NCI-H1694 treated with DMSO at 0.1 percent for 48 hours (cell line): ENCODE results near the gene CCL15.

Experiments
- DNase-seq: peaks from one replicate; lab custom pipeline; 2025; lab: John Stamatoyannopoulos, UW

CCL15 gene

DNA sequence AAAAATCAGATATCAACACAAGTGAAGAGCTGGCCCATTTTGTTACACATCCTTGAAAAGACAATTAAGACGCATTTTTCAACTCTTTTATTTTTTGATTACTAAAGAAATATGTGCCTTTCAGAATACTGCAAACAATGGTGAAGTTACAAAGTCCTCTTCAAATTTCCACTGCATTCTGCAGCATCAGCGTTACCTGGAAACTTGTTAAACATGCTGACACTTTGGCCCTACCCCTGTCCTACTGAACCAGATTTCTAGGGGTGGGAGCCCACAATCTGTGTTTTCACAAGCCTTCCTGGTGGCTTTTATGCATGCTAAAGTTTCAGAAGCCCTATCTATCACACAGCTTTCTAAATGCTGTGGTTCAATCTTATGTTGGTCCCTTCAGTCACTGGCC lies 10.3 kb downstream of the CCL15 start:
- no peak for DNase-seq

DNA sequence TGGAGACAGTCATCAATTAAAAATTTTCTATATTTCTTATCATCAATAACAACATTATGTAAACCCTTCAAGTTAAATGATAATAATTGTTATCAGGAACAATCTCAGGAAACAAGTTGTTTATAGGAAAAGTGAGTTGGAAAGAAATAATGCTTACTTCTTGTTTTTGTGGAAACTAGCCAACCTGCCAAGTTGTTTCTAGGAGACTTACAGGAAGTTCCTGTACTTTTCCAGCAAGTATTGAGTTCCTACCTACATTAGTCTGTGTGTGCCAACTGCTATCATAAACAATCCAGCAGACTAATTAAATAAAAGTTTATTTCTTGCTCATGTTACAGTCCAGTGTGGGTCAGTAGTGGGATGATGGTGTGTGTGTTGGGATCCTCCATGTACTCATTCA lies 13.2 kb downstream of the CCL15 start:
- no peak for DNase-seq

DNA sequence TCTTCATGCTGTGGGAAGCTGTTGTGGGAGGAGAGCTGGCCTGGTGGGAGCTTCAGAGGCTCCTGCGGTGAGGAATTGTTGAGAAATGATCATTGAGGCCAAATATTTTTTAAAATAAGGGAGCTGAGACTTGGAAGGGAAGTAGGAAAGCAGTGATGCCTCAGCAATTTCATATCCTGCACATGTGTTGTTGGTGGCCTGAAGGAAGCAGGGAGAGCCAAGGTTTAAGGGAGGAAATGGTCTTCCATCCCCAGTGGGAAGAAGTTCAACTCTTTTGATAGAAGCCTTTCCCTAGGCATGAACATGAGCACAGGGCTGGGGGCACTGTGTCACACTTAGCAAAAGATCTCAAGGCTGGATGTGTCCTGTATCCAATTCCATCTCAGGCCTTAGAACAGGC lies 14.7 kb downstream of the CCL15 start, which contains the start of gene CCL14:
Gene CCL14 (minus strand): TSS at position 87 of the 400 bp plus-strand sequence. CDS start 80 bp downstream, at position 7.
- no peak for DNase-seq

DNA sequence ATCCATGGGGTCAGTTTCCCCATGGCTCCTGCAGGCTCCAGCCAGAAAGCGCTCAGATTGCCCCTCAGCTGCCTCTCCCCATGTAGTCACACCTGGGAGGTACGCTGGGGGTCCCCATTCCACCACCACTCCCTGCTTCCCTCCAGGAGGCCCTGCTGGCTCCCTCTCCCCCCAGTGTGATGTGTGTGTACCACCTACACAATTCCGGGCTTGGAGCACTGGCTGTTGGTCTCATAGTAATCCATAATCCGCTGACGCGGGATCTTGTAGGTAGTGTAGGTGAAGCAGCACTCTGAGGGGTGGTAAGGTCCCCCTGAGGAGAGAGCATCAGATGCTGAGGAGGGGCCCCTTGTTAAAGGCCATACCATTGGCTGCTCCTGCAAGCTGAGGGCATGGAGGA lies 17.2 kb downstream of the CCL15 start:
- no peak for DNase-seq

DNA sequence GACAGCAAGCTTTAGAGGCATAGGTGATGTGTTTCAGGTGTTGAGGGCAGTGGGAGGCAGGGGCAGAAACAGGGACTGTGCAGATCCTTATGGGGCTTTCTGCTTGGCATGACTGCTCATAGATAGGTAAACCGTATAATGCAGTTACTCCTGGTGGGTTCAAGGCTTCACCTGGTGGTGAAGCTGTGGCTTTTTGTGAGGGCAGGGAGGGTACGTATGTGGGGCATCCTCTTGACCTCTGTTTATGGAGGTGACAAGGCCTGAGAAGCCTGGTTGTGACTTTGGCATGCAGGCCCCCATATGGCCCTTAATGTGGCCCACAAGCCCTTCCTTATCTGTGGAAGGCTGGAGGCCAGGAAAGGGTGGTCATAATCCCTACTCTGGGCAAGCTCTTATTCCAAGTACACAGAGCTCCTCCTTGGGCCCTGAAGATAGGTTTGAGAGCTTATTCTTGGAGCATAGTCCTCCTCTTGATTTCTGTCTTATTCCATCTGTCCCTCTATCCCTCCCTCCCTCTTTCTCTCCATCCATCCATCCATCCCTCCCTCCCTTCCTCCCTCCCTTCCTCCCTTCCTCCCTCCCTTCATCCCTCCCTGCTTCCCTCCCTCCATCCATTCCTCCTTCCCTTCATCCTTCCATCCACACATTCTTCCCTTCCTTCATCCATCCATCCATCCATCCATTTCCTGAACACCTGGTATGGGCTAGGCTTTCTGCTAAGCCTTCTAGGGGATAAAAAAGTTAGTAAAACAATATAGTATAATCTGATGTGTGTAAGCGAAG lies 18.8 kb downstream of the CCL15 start:
- DNase-seq, result no peak

DNA sequence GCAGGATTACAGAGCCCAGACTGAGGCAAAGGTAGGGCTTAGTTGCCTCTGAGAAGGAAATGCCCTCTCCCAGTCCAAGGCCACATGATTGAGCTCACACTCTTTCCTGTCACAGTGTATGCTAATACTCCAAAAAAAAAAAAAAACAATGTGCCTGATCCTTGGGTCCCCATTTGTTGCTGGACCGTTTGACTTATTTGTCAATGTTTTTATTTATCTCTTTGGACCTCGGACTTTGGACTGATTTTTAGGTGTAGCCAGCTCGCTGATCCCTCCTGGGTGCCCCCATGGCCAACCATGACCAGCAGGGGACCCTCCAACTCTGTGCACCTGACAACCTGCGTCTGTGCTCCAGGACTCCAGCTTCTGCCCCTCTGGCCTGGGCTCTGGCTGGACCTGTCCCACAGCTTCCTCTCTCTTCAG lies 19.4 kb downstream of the CCL15 start:
- DNase-seq, result no peak

DNA sequence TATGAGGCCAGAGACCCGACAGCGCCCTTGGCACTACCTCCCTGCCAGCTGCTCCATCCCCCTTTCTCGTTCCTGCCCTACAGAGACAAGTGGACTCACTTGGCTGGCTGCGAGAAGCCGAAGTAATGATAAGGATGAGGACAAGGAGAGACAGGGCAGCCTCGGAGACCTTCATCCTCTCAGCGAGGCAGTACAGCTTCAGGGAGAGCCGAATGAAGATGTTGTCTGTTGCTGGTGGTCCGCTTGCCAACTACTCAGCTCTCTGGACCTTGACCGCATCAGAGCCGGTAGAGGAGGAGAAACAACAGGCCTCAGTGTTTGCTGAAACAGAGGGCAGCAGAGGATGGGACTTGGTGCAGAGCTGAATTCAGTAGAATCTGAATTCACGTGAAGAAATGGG lies 20.1 kb downstream of the CCL15 start, which contains the start of gene CCL16:
Gene CCL16 (minus strand): TSS at position 252 of the 400 bp plus-strand sequence. CDS start 77 bp downstream, at position 175.
- no peak for DNase-seq

DNA sequence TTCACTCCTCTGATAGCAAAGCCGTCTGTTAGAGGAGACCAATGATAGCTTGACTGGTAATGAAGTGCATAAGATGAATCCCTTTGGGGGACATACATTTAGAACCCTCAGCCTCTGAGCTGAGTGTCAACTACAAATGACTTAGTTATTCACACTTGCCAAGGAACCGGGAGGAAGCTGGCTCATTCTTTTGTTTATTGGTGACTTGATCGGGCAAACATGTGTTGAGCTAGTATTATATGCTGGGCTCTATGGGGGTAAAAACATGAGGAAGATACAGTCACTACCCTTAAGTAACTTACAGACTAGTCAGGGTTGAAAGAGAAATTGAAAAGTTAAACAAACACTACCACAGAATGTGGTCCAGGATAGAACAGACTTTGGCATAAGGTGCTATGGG lies 23.0 kb downstream of the CCL15 start:
- DNase-seq, result no peak

DNA sequence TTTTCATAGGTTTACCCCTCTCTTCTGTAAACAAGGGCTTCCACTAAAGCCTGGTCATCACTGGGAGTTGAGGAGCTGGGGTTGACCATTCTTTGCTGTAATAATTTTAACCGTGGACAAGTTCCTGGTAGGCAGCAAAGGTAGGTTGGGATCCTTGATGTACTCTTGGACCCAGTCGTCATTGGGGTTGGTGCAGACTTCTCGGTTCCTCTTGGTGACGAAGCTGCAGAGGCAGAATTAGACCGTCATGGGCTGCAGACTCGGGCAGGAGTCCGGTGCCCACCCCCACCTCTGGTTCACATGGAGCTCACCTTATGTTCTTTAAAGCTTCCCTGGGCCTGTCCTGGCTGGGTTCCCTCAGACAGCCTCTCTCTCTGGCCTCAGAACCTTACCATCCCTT lies 23.8 kb downstream of the CCL15 start:
- no peak for DNase-seq

DNA sequence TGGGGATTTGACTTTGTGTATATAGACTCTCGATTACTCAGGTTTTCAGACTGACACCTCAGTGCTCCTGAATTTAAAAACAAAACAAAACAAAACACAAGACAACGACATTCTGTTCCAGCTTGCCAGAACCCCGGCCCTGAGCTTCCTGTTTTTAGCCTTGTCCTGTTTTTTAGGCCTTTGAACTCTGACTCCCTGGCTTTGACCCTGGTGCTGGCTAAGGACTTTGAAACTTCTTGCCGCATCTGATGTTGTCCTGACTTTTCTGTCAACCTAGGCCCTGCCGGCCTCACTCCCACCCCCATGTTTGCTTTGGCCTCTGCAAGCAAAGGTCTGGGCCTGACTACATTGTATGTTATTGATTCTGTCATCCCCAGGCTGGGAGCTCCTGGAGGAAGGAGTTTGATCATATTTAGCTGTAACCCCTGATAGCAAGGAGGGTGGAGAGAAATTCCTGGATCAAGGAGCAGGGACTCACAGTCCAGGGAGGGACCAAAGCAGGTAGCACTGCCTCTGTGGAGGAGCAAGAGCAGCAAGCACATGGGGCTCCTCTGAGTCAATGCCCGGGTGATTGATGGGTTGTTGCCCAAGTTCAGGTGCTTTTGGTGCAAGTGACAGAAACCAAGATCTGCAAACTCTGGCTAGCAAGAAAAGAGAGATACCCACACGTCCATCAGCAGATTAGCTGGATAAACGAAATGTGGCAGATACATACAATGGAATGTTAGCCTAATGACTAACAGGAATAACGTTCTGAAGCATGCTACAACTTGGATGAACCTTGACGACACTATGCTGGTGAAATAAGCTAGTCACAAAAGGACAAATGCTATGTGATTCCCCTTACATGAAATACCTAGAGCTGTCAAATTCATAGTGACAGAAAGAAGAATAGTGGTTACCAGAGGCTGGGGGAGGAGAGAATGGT lies 27.8 kb downstream of the CCL15 start:
- no peak for DNase-seq

DNA sequence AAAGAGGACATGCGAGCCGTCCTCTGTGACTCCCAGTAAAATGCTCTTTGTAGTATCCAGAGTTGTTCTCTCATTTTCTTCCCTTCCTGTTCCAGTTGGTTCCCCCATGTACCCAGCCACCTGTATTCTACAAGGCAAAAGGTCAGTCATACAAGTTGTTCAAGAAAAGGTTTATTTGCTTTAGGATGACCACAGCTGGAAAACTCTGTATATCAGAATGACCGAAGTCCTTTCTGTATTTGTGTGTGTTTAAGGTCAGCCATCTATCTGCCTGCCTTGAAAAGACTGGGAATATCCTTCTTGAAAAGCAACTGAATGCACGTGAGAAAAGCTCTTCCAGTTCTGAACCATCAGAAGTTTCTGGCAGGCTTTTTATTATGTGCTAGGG lies 28.4 kb downstream of the CCL15 start:
- DNase-seq, result no peak

DNA sequence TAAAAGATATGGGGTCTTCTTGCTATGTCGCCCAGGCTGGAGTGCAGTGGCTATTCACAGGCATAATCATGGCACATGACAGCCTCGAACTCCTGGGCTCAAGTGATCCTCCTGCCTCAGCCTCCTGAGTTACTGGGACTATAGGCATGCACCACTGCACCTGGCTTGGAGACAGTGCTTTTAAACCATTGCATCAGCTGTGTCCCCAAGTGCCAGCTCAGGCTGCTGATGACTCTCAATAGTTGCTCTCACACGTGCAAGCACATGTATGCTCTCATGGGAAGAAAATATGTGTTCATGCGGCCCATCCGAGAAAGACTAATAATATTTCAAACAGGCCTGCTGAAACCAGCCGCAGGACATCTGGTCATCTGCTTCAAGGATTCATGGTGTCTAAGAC lies 28.8 kb downstream of the CCL15 start:
- no peak for DNase-seq

DNA sequence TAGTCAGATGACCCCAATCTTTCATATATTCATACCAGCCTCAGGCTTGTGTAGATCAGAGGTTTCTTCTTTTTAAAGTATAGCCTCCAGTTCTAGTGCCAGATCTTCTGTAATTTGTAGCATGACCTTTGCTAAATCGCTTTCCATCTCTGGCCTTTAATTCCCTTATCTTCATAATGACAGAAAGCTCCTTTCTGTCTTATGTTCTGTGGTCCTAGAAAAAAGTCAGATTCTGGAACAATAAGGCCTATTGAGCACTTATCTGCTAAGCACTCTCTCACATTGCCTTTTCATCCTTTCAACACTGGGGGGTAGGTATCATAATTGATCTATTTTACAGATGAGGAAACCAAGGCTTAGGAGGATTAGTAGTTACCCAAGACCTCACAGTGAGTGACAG lies 29.3 kb downstream of the CCL15 start:
- DNase-seq, result no peak

DNA sequence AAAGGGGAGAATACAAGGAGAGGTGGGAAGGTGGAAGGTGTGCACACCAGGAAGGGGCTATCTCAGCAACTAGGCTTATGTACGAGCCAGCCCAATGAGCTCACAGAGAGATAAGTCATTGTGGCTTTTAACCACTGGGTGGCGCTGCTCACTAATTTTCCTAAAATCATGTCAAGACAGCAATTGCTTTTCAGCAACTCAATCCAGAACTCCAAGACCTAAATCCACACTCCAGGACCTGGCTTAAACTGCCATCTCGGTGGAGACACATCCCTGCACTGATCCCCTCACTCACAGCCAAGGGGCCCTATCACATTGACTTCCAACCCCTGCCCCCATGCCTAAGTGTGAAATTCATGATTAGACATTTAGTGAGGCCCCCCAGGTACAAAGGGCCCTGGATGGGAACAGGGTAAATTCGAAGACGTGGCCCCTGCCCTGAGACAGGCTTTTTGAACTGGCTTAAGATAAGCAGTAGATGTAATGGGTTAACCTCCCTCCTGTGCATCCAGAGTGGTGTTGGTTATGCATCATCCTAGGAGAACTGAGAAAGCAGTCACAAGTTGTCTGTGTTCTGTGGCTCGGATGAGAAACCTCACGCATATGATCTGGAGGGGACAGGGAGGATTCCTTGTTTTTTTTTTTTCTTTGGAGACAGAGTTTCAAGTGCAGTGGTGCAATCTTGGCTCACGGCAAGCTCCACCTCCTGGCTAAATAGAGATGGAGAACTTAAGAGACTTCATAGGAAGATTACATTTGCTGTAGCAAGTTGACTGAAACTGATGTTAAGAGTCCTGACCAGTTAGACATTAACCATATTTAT lies 31.6 kb downstream of the CCL15 start:
- peak; percentile 63 for DNase-seq

DNA sequence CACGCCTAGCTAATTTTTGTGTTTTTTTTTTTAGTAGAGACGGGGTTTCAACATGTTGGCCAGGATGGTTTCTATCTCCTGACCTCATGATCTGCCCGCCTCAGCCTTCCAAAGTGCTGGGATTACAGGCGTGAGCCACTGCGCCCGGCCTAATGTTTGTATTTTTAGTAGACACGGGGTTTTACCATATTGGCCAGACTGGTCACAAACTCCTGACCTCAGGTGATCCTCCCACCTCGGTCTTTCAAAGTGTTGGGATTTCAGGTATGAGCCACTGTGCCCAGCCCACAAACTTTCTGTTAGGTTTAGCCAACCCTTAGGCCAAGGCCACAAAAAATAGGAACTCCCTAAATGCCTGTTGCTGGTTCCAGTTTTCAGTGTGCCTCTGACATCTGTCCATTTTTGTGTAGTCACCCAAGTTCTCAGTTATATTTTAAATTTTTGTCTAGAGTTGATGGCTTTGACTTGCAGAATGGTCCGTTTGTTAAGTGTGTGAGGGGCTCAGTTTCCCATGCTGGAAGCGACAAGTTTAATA lies 32.8 kb downstream of the CCL15 start:
- DNase-seq, result no peak

DNA sequence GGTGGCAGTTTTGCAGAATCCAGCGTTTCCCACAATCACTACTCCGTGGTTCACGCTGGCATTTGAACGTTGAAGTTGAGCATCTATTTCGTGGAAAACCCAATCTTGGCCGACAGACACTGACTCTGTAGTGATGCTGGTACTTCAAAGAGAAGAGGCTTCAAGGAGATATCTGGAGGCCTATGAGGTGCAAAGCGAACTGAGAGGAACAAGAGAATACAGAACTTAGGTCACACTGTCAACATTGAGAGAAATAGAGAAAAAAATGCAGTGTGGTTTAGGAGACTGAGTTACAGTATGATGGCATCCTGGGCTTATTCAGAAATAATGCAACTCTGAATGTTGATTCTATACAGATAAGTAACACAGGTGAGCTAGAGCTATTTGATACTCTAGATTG lies 36.1 kb downstream of the CCL15 start:
- DNase-seq, result no peak

DNA sequence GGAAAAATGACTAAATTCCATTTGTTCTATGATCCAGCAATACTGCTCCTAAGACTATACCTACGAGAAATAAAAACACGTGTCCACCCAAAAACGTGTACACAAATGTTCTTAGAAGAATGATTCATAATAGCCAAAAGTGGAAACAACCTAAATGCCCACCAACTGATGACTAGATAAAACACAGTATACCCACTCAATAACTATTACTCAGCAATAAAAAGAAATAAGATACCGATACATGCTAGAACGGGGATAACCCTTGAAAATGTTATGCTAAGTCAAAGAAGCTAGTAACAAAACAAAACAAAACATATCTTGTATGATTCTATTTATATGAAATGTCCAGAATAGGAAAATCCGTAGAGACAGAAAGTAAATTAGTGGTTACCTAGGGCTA lies 37.7 kb downstream of the CCL15 start:
- DNase-seq, result no peak

DNA sequence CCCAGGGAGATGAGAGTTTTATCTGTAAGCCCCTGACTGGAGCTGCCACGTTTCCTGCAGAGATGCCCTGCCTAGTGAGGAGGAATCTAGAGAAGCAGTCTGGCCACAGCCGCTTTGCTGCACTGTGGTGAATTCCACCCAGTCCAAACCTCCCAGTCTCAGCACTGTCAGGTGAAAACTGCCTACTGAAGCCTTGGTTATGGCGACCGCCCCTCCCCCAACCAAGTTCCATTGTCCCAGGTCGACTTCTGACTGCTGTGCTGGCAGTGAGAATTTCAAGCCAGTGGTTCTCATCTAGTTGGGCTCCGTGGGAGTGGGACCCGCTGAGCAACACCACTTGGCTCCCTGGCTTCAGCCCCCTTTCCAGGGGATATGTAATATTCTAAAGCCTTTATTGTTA lies 47.6 kb downstream of the CCL15 start:
- DNase-seq, result no peak

DNA sequence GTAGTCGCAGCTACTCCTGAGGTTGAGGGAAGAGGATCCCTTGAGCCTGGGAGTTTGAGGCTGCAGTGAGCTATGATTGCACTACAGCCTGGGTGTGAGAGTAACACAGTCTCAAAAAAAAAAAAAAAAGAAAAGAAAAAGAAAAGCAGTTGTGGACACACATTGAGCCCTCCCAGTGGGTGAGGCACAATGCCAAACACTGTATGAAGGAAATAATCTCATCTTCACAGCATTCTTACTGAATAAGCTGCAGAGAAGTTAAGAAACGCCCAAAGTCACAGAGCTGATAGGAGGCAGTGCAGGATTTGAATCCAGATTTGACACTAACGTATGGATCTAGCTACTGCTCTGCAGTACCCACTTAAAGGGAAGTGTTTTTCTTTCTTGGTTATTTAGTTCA lies 52.0 kb downstream of the CCL15 start:
- DNase-seq, result no peak

DNA sequence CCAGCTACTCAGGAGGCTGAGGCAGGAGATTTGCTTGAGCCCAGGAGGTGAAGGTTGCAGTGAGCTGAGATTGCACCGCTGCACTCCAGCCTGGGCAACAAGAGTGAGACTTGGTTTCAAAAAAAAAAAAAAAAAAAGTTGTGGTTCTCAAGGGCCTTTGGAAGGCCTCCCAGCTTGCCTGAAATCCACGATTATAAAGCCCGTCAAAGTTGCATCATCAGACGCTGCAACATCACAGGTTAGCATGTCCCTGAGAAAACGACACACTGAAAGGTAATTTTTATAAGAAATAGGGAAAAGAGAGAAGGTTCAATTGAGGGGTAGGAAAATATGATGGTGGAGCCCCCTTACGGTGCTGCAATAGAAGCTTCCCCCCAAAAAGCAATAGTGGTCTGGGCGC lies 53.3 kb downstream of the CCL15 start:
- no peak for DNase-seq
